ENCODE results near the gene ZDHHC14. TPM values are rescaled to one million over a fixed set of nuclear protein-coding genes. Genes with fewer than 3 reads are reported as not detected.

Gene ZDHHC14
- total and polyA plus RNA-seq, 2 experiments from 2014 or later, result 3.0 to 7.4 TPM

- ATAC-seq, result no peak
- H3K27me3 Mint-ChIP-seq (ENCODE audit: insufficient read depth, low read depth, poor library complexity), result peaks cover 6% of the 10 kb centered on the region
- peaks cover 6% of the 10 kb centered on the region for H3K4me1 Mint-ChIP-seq
- no peaks in the 10 kb centered on the region for H4K20me1 ChIP-seq (replicated peaks; ENCODE audit: insufficient read depth)
- H3F3A ChIP-seq (replicated peaks; ENCODE audit: low read depth), result no peaks in the 10 kb centered on the region
- H3K4me3 ChIP-seq, result no peak overlapping the region
- H3K9me2 ChIP-seq (ENCODE audit: insufficient read depth), result no peaks in the 10 kb centered on the region
- H3K27me3 ChIP-seq (ENCODE audit: insufficient read depth), result no peaks in the 10 kb centered on the region
- TF ChIP-seq ETS1 (IDR thresholded peaks at IDR 0.05), result no peak
- no peak for TF ChIP-seq STAT1 (IDR thresholded peaks at IDR 0.05; ENCODE audit: unreplicated experiment)
- TF ChIP-seq CTCF (conservative IDR thresholded peaks at IDR 0.05; ENCODE audit: low read depth in 2 of 2), result no peak
- no peak for TF ChIP-seq REST (IDR thresholded peaks at IDR 0.05; ENCODE audit: unreplicated experiment)
- TF ChIP-seq ZNF462 (CRISPR knock-in tag; IDR thresholded peaks at IDR 0.05), result no peak
- no peak for TF ChIP-seq EZH2phosphoT487 (IDR thresholded peaks at IDR 0.05; ENCODE audit: unreplicated experiment)
- TF ChIP-seq CREB1 (CRISPR knock-in tag; IDR thresholded peaks at IDR 0.05; ENCODE audit: low read depth), result no peak
- no peak for TF ChIP-seq ZNF114 (CRISPR knock-in tag; IDR thresholded peaks at IDR 0.05)
- no peak for TF ChIP-seq NANOG (IDR thresholded peaks at IDR 0.05; ENCODE audit: borderline replicate concordance)
- H3K36me3 Mint-ChIP-seq (ENCODE audit: low read depth), result no peaks in the 10 kb centered on the region
- H3K4me2 ChIP-seq, result no peak overlapping the region
- no peak for DNase-seq (ENCODE audit: low spot score)
- no peaks in the 10 kb centered on the region for H3K4me1 ChIP-seq (ENCODE audit: insufficient read depth)
- H3K27ac ChIP-seq (ENCODE audit: low read depth), result no peak overlapping the region
- no peaks in the 10 kb centered on the region for H3K9me3 Mint-ChIP-seq
- no peak overlapping the region for H2AFZ ChIP-seq
- no peak overlapping the region; the same call in 1 of the 2 replicates for H3K27ac Mint-ChIP-seq
- no peaks in the 10 kb centered on the region for H3K79me2 ChIP-seq (replicated peaks; ENCODE audit: insufficient read depth)
- H3K4me3 Mint-ChIP-seq, result no peak overlapping the region
- no peaks in the 10 kb centered on the region for H3K36me3 ChIP-seq (ENCODE audit: insufficient read depth)
Observed at GRCh38 chr6:157649311-157650260, 268.6 kb downstream of the ZDHHC14 start.
